K562 treated with DMSO at 1 percent for 12 hours (cell line): ENCODE data around the gene TLX1. TPM values are rescaled to one million over a fixed set of nuclear protein-coding genes. Genes with fewer than 3 reads are reported as not detected.

Source experiments
- total RNA-seq: library from RNA; unstranded; fragments of 300-600 nt; gene quantifications from 2 replicates; pipeline ENCODE4 v1.2.3, GENCODE V29; 2022; ENCODE audit not compliant: insufficient read depth

TLX1 gene
- 0.22 TPM in 1 of 2 replicates, not detected in the other for total RNA-seq

GRCh38 chr10:101130984-101131961, at the start of gene TLX1:
TLX1 (plus strand) TSS chr10:101131300; CDS start chr10:101131542, 242 bp downstream.

Other genes with a start within 250 kb of the TLX1 start
- 8.9 and 16.0 TPM in 2 replicates for gene SLF2, start 218.3 kb upstream of the TLX1 start, total RNA-seq
- 1.5 and 1.8 TPM in 2 replicates for gene SEMA4G, start 161.8 kb upstream of the TLX1 start, total RNA-seq
- gene MRPL43, start 143.8 kb upstream of the TLX1 start, total RNA-seq = 51.9 and 54.0 TPM in 2 replicates
- 3.8 and 6.2 TPM in 2 replicates for gene TWNK, start 143.8 kb upstream of the TLX1 start, total RNA-seq
- 38.2 and 39.9 TPM in 2 replicates for gene LZTS2, start 131.5 kb upstream of the TLX1 start, total RNA-seq
- 0.27 and 0.78 TPM in 2 replicates for gene PDZD7, start 100.2 kb upstream of the TLX1 start, total RNA-seq
- gene SFXN3, start 100.1 kb upstream of the TLX1 start, total RNA-seq = 1.1 and 2.1 TPM in 2 replicates
- 15.6 and 15.8 TPM in 2 replicates for gene KAZALD1, start 69.3 kb upstream of the TLX1 start, total RNA-seq
- gene LBX1, start 98.2 kb downstream of the TLX1 start, total RNA-seq = not detected in 2 replicates
- 2.7 and 15.0 TPM in 2 replicates for gene BTRC, start 222.9 kb downstream of the TLX1 start, total RNA-seq